Panc1 (cell line): ENCODE data around the gene PEX19. TPM values are rescaled to one million over a fixed set of nuclear protein-coding genes. Genes with fewer than 3 reads are reported as not detected.

ENCODE experiments used
- ATAC-seq: fragments of 200-7000 bp; cut with Tn5 transposase; 2 replicates; pipeline ENCODE4 v1.9.1; 2020; ENCODE audit warnings: mild to moderate bottlenecking, moderate library complexity
- BruUV-seq: library from RNA; stranded (reverse); fragments of 400-500 nt; replicated peaks from 2 replicates; lab custom pipeline; 2021; lab: Mats Ljungman, UMichigan
- CTCF ChIA-PET: fragments of 300-600 bp; sonication (Branson Sonifier 250); formaldehyde crosslinking; loops from one replicate; lab custom pipeline; 2022; ENCODE audit warnings: antibody characterized with exemption; lab: Charles Lee
- POLR2A ChIA-PET: fragments of 300-600 bp; sonication (Branson Sonifier 250); formaldehyde crosslinking; loops from one replicate; lab custom pipeline; 2022; ENCODE audit warnings: antibody characterized with exemption; lab: Charles Lee
- DNase-seq: peaks from one replicate; pipeline ENCODE4 v3.0.0-alpha.2; 2010; ENCODE audit warnings: low read depth, low spot score
- H3K27ac ChIP-seq: 2 replicates; pipeline ENCODE4 v1.5.1; 2011; ENCODE audit warnings: mild to moderate bottlenecking, low read length, inconsistent platforms
- H3K27me3 ChIP-seq: fragments of 200-500 bp; sonication (Bioruptor generic); 2 replicates; pipeline ENCODE4 v1.6.0; 2014; ENCODE audit warnings: low read length, inconsistent platforms; ENCODE audit not compliant: control insufficient read depth, insufficient read depth
- H3K36me3 ChIP-seq: fragments of 200-500 bp; sonication (Bioruptor generic); 2 replicates; pipeline ENCODE4 v1.5.1; 2014; ENCODE audit warnings: inconsistent platforms, mild to moderate bottlenecking, low read length, moderate library complexity; ENCODE audit not compliant: control insufficient read depth, insufficient read depth
- H3K4me1 ChIP-seq: 2 replicates; pipeline ENCODE4 v1.5.1; 2011; ENCODE audit warnings: inconsistent platforms, mild to moderate bottlenecking, low read length, moderate library complexity; ENCODE audit not compliant: control insufficient read depth, insufficient read depth
- H3K4me3 ChIP-seq, 2 experiments: 2 replicates each; pipeline ENCODE4 v1.5.1; 2011 to 2012; ENCODE audit warnings: low read depth in 2 of 2, low read length in 2 of 2, mild to moderate bottlenecking in 2 of 2, inconsistent platforms in 1 of 2, moderate library complexity in 1 of 2
- H3K9me3 ChIP-seq: fragments of 200-500 bp; sonication (Bioruptor generic); 2 replicates; pipeline ENCODE4 v1.5.1; 2014; ENCODE audit warnings: low read depth, mild to moderate bottlenecking, inconsistent platforms, low read length, moderate library complexity; ENCODE audit not compliant: control insufficient read depth, insufficient read depth
- POLR2AphosphoS5 ChIP-seq: IDR thresholded peaks from 2 replicates; pipeline ENCODE4 v1.6.1; 2012; ENCODE audit warnings: mild to moderate bottlenecking, low read depth, low read length, moderate library complexity
- SIN3A ChIP-seq: IDR thresholded peaks from 2 replicates; pipeline ENCODE4 v1.6.1; 2012; ENCODE audit warnings: low read depth, mild to moderate bottlenecking, low read length, moderate library complexity, borderline replicate concordance; ENCODE audit not compliant: insufficient read depth
- TCF7L2 ChIP-seq: IDR thresholded peaks from 2 replicates; pipeline ENCODE4 v1.6.1; 2011; ENCODE audit warnings: mild to moderate bottlenecking, low read depth, low read length, inconsistent platforms
- in situ Hi-C: cut with HindIII; loops from 2 replicates; pipeline ENCODE4 v1.10.0; 2016; ENCODE audit warnings: low sequenced_read_pairs, low pct_unique_long_range_greater_than_20kb
- intact Hi-C: fragments of 100-400 bp; cut with micrococcal nuclease; formaldehyde crosslinking; loops from one replicate; pipeline ENCODE4 v1.10.0; 2022; ENCODE audit not compliant: unreplicated experiment
- total RNA-seq: library from RNA; stranded (reverse); gene quantifications from one replicate; pipeline ENCODE4 v1.2.1, GENCODE V29; 2021; ENCODE audit not compliant: unreplicated experiment
- TF ChIP-seq, protein P1 (sequence below): fragments of 450-650 bp; IDR thresholded peaks from 2 replicates; pipeline ENCODE4 v1.5.1; 2017; ENCODE audit warnings: mild to moderate bottlenecking
- TF ChIP-seq, protein P2 (sequence below), 2 experiments: IDR thresholded peaks; 2 replicates each; pipeline ENCODE4 v1.6.1; 2011 to 2012; ENCODE audit warnings: low read depth in 2 of 2, control low read depth in 1 of 2, low read length in 1 of 2, mild to moderate bottlenecking in 1 of 2, moderate library complexity in 1 of 2; ENCODE audit not compliant: insufficient read depth in 1 of 2

The PEX19 gene
- total RNA-seq, 1 experiment from 2014 or later: 55.1 TPM

DNA sequence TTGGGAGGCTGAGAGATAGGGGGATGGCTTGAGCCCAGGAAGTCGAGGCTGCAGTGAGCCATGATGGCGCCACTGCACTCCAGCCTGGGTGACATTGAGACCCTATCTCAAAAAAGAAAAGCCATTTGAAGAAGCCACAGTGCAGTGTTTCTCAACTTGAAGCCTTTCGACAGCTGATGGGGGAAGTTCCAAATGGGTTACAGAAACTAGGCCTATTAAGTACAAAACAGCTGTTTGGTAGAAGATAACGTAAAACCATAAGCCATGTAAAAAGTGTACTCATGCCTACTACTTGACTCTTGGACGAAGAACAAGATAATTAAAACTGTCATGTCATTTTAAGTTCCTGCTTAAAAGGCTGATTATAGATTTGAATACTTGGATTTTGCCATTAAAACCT is 41.5 kb upstream of the PEX19 start:
- intact Hi-C loops: no loop called here
- no peak overlapping the region for H3K27ac ChIP-seq
- CTCF ChIA-PET: no interaction called here
- BruUV-seq: no TSS peak
- ATAC-seq (no peak), DNase-seq (no peak)
- in situ Hi-C loops: no loop called here
- TF ChIP-seq, protein P1, sequence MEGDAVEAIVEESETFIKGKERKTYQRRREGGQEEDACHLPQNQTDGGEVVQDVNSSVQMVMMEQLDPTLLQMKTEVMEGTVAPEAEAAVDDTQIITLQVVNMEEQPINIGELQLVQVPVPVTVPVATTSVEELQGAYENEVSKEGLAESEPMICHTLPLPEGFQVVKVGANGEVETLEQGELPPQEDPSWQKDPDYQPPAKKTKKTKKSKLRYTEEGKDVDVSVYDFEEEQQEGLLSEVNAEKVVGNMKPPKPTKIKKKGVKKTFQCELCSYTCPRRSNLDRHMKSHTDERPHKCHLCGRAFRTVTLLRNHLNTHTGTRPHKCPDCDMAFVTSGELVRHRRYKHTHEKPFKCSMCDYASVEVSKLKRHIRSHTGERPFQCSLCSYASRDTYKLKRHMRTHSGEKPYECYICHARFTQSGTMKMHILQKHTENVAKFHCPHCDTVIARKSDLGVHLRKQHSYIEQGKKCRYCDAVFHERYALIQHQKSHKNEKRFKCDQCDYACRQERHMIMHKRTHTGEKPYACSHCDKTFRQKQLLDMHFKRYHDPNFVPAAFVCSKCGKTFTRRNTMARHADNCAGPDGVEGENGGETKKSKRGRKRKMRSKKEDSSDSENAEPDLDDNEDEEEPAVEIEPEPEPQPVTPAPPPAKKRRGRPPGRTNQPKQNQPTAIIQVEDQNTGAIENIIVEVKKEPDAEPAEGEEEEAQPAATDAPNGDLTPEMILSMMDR: no peak
- TF ChIP-seq SIN3A (no peak), POLR2AphosphoS5 (no peak), TCF7L2 (no peak)
- TF ChIP-seq, protein P2, sequence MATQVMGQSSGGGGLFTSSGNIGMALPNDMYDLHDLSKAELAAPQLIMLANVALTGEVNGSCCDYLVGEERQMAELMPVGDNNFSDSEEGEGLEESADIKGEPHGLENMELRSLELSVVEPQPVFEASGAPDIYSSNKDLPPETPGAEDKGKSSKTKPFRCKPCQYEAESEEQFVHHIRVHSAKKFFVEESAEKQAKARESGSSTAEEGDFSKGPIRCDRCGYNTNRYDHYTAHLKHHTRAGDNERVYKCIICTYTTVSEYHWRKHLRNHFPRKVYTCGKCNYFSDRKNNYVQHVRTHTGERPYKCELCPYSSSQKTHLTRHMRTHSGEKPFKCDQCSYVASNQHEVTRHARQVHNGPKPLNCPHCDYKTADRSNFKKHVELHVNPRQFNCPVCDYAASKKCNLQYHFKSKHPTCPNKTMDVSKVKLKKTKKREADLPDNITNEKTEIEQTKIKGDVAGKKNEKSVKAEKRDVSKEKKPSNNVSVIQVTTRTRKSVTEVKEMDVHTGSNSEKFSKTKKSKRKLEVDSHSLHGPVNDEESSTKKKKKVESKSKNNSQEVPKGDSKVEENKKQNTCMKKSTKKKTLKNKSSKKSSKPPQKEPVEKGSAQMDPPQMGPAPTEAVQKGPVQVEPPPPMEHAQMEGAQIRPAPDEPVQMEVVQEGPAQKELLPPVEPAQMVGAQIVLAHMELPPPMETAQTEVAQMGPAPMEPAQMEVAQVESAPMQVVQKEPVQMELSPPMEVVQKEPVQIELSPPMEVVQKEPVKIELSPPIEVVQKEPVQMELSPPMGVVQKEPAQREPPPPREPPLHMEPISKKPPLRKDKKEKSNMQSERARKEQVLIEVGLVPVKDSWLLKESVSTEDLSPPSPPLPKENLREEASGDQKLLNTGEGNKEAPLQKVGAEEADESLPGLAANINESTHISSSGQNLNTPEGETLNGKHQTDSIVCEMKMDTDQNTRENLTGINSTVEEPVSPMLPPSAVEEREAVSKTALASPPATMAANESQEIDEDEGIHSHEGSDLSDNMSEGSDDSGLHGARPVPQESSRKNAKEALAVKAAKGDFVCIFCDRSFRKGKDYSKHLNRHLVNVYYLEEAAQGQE (IDR thresholded peaks at IDR 0.05; ENCODE audit: insufficient read depth in 1 of 2, low read depth in 2 of 2, low read length in 1 of 2): no peak
- H3K27me3 ChIP-seq: no peaks in the 10 kb centered on the region
- H3K36me3 ChIP-seq: peaks cover 35% of the 10 kb centered on the region
- POLR2A ChIA-PET: no interaction called here
- no peaks in the 10 kb centered on the region for H3K9me3 ChIP-seq
- no peaks in the 10 kb centered on the region for H3K4me1 ChIP-seq
- H3K4me3 ChIP-seq: no peak overlapping the region

DNA sequence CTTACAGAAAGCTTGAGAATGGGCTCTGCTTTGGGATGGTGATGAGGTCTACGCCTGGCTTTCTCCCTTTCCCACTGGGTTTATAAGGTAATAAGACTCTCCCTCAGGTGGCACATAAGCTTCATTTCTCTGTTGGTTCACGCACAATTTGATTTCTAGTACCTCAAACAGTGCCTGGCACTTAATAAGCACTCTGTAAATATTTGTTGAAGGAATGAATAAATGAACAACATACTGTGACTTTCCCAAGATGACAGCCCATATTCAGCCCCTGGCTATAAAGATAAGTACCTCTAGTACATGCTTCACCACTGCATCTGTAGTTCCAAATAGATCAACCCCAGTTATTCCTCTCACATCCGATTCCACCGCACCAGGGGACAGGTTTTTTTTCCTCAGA is 40.3 kb upstream of the PEX19 start:
- POLR2A ChIA-PET: no interaction called here
- CTCF ChIA-PET: no interaction called here
- peaks cover 31% of the 10 kb centered on the region for H3K36me3 ChIP-seq

More for the DNA sequence above, 40.3 kb upstream of the PEX19 start:
- in situ Hi-C loops: no loop called here
- ATAC-seq (no peak), DNase-seq (no peak)
- no peak overlapping the region for H3K27ac ChIP-seq
- no TSS peak for BruUV-seq
- no peaks in the 10 kb centered on the region for H3K27me3 ChIP-seq
- no peak overlapping the region for H3K4me3 ChIP-seq
- no peaks in the 10 kb centered on the region for H3K4me1 ChIP-seq
- TF ChIP-seq POLR2AphosphoS5 (no peak), SIN3A (no peak), TCF7L2 (no peak)
- TF ChIP-seq, protein P2 (IDR thresholded peaks at IDR 0.05; ENCODE audit: insufficient read depth in 1 of 2, low read depth in 2 of 2, low read length in 1 of 2): no peak
- TF ChIP-seq, protein P1: no peak
- H3K9me3 ChIP-seq: no peaks in the 10 kb centered on the region
- intact Hi-C loops: no loop called here
